IgD-negative memory B cell (primary cell): Measurements from ENCODE around the gene ARHGAP12. TPM values are rescaled to one million over a fixed set of nuclear protein-coding genes. Genes with fewer than 3 reads are reported as not detected.
A peak's percentile ranks its signal among the peaks of the same experiment; 100 is the strongest.

Experiments used
- H3K27ac Mint-ChIP-seq, 3 donors: one replicate each; pipeline ENCODE4 v1.8.0; 2020 to 2022; ENCODE audit warnings: mild to moderate bottlenecking in 3 of 3, mixed read lengths in 3 of 3, moderate library complexity in 1 of 3
- H3K27me3 Mint-ChIP-seq: one replicate; pipeline ENCODE4 v1.8.0; 2021; ENCODE audit warnings: mixed read lengths
- H3K36me3 Mint-ChIP-seq: one replicate; pipeline ENCODE4 v1.8.0; 2020; ENCODE audit warnings: mild to moderate bottlenecking, mixed read lengths
- H3K4me1 Mint-ChIP-seq, 3 donors: one replicate each; pipeline ENCODE4 v1.8.0; 2020 to 2022; ENCODE audit warnings: mixed read lengths in 3 of 3, mild to moderate bottlenecking in 1 of 3
- H3K4me3 Mint-ChIP-seq, 4 donors: one replicate each; pipeline ENCODE4 v1.8.0; 2020 to 2022; ENCODE audit warnings: mild to moderate bottlenecking in 4 of 4, mixed read lengths in 4 of 4, moderate library complexity in 3 of 4
- H3K9me3 Mint-ChIP-seq, 3 donors: one replicate each; pipeline ENCODE4 v1.8.0; 2020 to 2021; ENCODE audit warnings: mixed read lengths in 3 of 3, mild to moderate bottlenecking in 1 of 3
- polyA plus RNA-seq: library from polyadenylated mRNA; unstranded; fragments of 300-500 nt; fragmentation: Illumina TruSeq; gene quantifications from one replicate; pipeline ENCODE4 v1.2.3, GENCODE V29; 2021

The ARHGAP12 gene
- polyA plus RNA-seq, 1 donor from 2014 or later: 10.0 TPM

- H3K27me3 Mint-ChIP-seq: peaks cover 1% of the 10 kb centered on the region
- H3K9me3 Mint-ChIP-seq: no peaks in the 10 kb centered on the region
- no peak overlapping the region for H3K4me3 Mint-ChIP-seq
- no peak overlapping the region for H3K27ac Mint-ChIP-seq
- H3K4me1 Mint-ChIP-seq: peaks cover 6 to 14% (median 14%) of the 10 kb centered on the region in 3 donors
- peaks cover 3% of the 10 kb centered on the region for H3K36me3 Mint-ChIP-seq
Observed at GRCh38 chr10:31939797-31940708, 11.4 kb upstream of the ARHGAP12 start.

GRCh38 chr10:31937371-31937770 is 8.7 kb upstream of the ARHGAP12 start:
- Mint-ChIP-seq H3K9me3 (no peaks in the 10 kb centered on the region), H3K4me3 (no peak overlapping the region), H3K27me3 (peaks cover 1% of the 10 kb centered on the region), H3K36me3 (no peaks in the 10 kb centered on the region), H3K27ac (no peak overlapping the region), H3K4me1 (peaks cover 3 to 10% (median 9%) of the 10 kb centered on the region in 3 donors)

DNA sequence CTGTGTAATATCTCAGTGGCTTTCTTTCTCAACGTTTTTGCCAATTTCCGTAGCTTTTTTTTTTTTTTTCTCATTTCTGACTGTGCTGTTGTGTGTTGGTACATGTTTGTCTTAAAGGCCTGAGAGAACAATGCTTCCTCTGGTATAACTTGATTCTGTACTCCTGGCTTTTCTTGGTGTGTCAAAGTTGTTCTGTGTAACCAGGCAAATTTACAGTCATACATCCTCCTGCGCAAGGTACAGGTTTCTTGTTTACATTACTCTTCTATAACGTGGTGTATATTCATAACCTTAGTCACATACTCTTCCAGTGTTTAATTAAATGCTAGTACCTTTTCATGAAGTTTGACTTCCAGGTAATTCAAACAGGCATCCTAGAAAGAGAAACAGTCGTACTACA is 8.3 kb upstream of the ARHGAP12 start:
- peaks cover 1% of the 10 kb centered on the region for H3K27me3 Mint-ChIP-seq
- no peaks in the 10 kb centered on the region for H3K36me3 Mint-ChIP-seq
- no peaks in the 10 kb centered on the region for H3K9me3 Mint-ChIP-seq
- no peak overlapping the region for H3K4me3 Mint-ChIP-seq
- H3K4me1 Mint-ChIP-seq: peaks cover 3 to 10% (median 9%) of the 10 kb centered on the region in 3 donors
- H3K27ac Mint-ChIP-seq: no peak overlapping the region

DNA sequence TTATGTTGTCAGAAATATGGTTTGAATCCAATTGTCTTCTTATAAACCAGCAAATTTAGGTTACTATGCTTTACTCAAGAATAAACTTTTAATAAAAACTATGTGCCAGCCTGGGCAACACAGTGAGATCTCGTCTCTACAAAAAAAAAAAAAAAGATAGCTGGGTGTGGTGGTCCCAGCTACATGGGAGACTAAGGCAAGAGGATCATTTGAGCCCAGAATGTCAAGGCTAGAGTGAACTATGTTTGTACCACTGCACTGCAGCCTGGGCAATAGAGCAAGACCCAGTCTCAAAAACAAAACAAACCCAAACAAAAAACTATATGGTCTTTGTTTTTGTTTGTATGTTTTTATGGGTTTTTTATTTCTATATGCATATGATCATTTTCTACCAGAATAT is 7.5 kb upstream of the ARHGAP12 start:
- Mint-ChIP-seq H3K36me3 (no peaks in the 10 kb centered on the region), H3K4me1 (peaks cover 3 to 8% (median 6%) of the 10 kb centered on the region in 3 donors), H3K27ac (no peak overlapping the region), H3K27me3 (no peaks in the 10 kb centered on the region), H3K4me3 (no peak overlapping the region), H3K9me3 (no peaks in the 10 kb centered on the region)

GRCh38 chr10:31935678-31936077 is 7.0 kb upstream of the ARHGAP12 start:
- Mint-ChIP-seq H3K4me3 (no peak overlapping the region), H3K36me3 (no peaks in the 10 kb centered on the region), H3K4me1 (peaks cover 3 to 8% (median 4%) of the 10 kb centered on the region in 3 donors), H3K27me3 (no peaks in the 10 kb centered on the region), H3K27ac (no peak overlapping the region), H3K9me3 (no peaks in the 10 kb centered on the region)

- Mint-ChIP-seq H3K27me3 (no peaks in the 10 kb centered on the region), H3K36me3 (no peaks in the 10 kb centered on the region), H3K4me1 (peaks cover 10 to 12% (median 11%) of the 10 kb centered on the region in 3 donors), H3K9me3 (no peaks in the 10 kb centered on the region), H3K27ac (no peak overlapping the region), H3K4me3 (no peak overlapping the region)
Observed at GRCh38 chr10:31932838-31933237, 4.2 kb upstream of the ARHGAP12 start.

GRCh38 chr10:31930856-31931255 is 2.2 kb upstream of the ARHGAP12 start:
- Mint-ChIP-seq H3K9me3 (no peaks in the 10 kb centered on the region), H3K4me1 (peaks cover 20 to 30% (median 24%) of the 10 kb centered on the region in 3 donors), H3K27me3 (no peaks in the 10 kb centered on the region), H3K27ac (peak overlapping the region in 1 of 3 donors; percentile 72), H3K36me3 (no peaks in the 10 kb centered on the region), H3K4me3 (peak overlapping the region in 1 of 4 donors; percentile 84)

DNA sequence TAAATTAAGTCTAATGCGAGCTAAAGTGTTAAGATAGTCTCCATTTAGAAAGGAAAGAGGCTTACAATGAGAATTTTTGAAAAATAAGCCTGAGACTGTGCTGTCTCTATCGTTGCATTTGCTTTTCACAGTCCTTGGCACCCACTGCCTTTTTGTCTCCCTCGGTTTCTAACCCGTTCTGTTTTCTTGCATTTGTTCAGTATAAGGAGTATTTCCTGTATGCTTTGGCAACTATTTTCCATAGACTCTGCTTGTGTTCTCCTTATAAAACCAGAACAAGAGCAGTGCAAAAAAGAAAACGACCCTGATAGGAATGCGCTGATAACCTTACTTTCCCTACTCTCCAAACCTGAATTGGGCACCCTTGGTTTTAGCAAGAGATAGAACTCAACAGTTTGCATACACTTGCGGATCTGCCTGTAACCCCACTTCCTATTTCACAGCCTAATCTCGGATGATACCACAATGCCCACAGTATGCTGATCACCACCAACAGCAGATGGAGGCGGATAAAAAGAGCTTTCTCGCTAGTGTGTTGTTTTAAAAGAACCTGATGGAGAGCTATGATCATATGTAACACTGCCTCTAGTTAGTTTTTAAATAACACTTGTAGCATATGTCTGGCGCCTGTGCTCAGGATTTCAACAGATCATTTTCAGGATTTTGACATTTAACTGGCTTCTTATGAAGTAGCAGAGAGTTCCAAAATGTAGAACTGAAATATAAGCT is 1.6 kb upstream of the ARHGAP12 start:
- Mint-ChIP-seq H3K4me3 (peak overlapping the region; percentile 84 to 98 (median 90)), H3K9me3 (no peaks in the 10 kb centered on the region), H3K36me3 (no peaks in the 10 kb centered on the region), H3K4me1 (peaks cover 20 to 35% (median 27%) of the 10 kb centered on the region in 3 donors), H3K27ac (peak overlapping the region; percentile 2 to 72 (median 50)), H3K27me3 (no peaks in the 10 kb centered on the region)

DNA sequence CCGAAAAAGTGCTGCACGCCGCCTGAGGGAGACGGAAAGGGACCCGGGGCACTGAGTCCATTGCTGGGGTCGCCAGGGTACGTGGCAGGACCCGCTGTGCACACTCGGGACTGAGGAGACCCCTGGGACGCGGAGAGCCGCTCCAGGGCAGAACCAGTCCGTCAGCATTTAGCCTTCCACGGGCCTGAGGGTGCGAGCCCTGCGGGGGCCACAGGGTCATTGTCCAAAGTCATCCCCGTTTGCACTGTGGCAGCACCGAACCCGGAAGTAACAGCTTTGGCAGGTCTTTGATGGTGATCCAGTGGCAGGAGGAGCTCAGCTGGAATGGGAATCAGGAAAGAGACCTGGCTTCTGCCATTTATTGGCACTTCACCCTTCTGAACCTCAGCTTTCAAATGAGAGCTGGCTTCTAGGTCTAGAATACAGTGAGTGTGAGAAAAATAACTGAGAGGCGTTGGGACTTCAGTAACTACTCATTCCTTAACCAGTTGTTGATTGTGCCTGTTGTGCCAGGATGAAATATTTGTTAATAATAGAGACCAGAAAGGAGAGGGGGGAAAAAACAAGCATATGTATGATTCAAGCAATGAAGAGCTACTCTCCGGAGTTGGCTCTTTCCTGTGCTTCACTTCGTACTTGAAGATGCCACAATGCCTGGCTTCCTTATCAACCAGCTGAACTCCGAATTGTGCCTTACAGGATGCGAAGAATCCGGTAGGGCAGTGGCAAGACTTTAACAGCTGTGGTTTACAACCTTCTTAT is 811 bp upstream of the ARHGAP12 start:
- H3K27ac Mint-ChIP-seq: peak overlapping the region; percentile 2 to 72 (median 71)
- no peaks in the 10 kb centered on the region for H3K27me3 Mint-ChIP-seq
- H3K4me1 Mint-ChIP-seq: peaks cover 20 to 40% (median 32%) of the 10 kb centered on the region in 3 donors
- H3K4me3 Mint-ChIP-seq: peak overlapping the region; percentile 84 to 98 (median 90)
- no peaks in the 10 kb centered on the region for H3K36me3 Mint-ChIP-seq
- H3K9me3 Mint-ChIP-seq: no peaks in the 10 kb centered on the region

GRCh38 chr10:31927884-31928548 is 615 bp downstream of the ARHGAP12 start:
- no peaks in the 10 kb centered on the region for H3K9me3 Mint-ChIP-seq
- no peaks in the 10 kb centered on the region for H3K27me3 Mint-ChIP-seq
- H3K36me3 Mint-ChIP-seq: no peaks in the 10 kb centered on the region
- H3K4me1 Mint-ChIP-seq: peaks cover 20 to 46% (median 37%) of the 10 kb centered on the region in 3 donors
- peak overlapping the region; percentile 63 to 88 (median 72) for H3K27ac Mint-ChIP-seq
- peak overlapping the region; percentile 84 to 98 (median 90) for H3K4me3 Mint-ChIP-seq

- Mint-ChIP-seq H3K4me1 (peaks cover 20 to 46% (median 37%) of the 10 kb centered on the region in 3 donors), H3K27ac (peak overlapping the region; percentile 63 to 88 (median 72)), H3K36me3 (peaks cover 1% of the 10 kb centered on the region), H3K9me3 (no peaks in the 10 kb centered on the region), H3K4me3 (peak overlapping the region; percentile 84 to 98 (median 90)), H3K27me3 (no peaks in the 10 kb centered on the region)
Observed at GRCh38 chr10:31927565-31927883, 1.1 kb downstream of the ARHGAP12 start.

- peak overlapping the region; percentile 84 to 98 (median 90) for H3K4me3 Mint-ChIP-seq
- peak overlapping the region; percentile 63 to 88 (median 72) for H3K27ac Mint-ChIP-seq
- H3K36me3 Mint-ChIP-seq: peaks cover 2% of the 10 kb centered on the region
- H3K4me1 Mint-ChIP-seq: peaks cover 20 to 46% (median 37%) of the 10 kb centered on the region in 3 donors
- H3K27me3 Mint-ChIP-seq: no peaks in the 10 kb centered on the region
- H3K9me3 Mint-ChIP-seq: no peaks in the 10 kb centered on the region
Observed at GRCh38 chr10:31926765-31927564, 1.7 kb downstream of the ARHGAP12 start.

GRCh38 chr10:31926160-31926559 is 2.5 kb downstream of the ARHGAP12 start:
- Mint-ChIP-seq H3K9me3 (no peaks in the 10 kb centered on the region), H3K27ac (no peak overlapping the region), H3K27me3 (peaks cover under 1% of the 10 kb centered on the region), H3K4me1 (peaks cover 24 to 49% (median 41%) of the 10 kb centered on the region in 3 donors), H3K36me3 (peaks cover 2% of the 10 kb centered on the region), H3K4me3 (peak overlapping the region in 2 of 4 donors; percentile 84 to 98)
